ENCODE measurements around the gene EIF2S2. TPM values are rescaled to one million over a fixed set of nuclear protein-coding genes. Genes with fewer than 3 reads are reported as not detected.

Gene EIF2S2
- total and polyA plus RNA-seq, 2 experiments from 2014 or later, result 124 to 194 TPM

DNA sequence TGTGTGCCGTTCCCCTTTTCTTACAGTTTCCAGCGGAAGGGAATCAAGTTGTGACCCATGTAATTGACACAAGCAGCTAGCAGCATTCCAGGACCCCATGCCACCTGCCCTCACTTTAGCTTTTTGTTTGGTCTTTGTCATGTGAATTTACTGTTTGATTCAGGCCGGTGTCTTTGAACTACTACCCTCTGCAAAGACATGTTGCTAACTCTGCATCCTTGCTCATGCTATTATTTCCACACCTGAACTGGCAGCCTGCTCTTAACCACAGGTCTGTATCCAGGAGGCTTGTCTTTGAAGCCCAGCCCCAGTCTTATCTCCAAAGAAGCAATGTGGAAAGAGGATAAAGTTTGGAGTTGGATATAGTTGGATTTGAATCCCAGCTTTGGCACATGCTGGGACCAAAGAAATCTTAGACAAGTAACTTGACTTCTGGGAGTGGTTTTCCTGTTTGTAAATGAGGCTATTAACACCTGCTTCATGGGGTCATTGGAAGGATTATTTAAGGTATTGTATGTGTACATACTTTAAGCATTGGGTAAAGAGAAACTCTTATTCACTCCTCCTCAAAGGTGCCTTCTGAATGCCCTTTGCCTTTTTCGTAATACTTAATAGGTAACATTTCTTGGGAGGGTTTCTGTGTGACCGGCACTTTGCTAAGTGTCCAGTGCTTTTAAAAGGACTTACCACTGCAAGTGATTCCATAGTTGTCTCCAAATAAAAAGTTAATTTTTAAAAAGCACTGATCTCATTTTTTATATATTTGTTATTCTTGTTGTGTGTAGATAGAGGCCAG lies 65.9 kb downstream of the EIF2S2 start:
- Histone ChIP-seq H3K9me2 (ENCODE audit: insufficient read depth) (no peaks in the 10 kb centered on the region; the same call in 1 of the 2 replicates), H2AFZ (no peak overlapping the region), H3K36me3 (ENCODE audit: insufficient read depth) (no peaks in the 10 kb centered on the region), H3K27me3 (ENCODE audit: insufficient read depth) (no peaks in the 10 kb centered on the region), H3F3A (replicated peaks; ENCODE audit: low read depth) (no peaks in the 10 kb centered on the region), H3K27ac (ENCODE audit: low read depth) (no peak overlapping the region), H4K20me1 (replicated peaks; ENCODE audit: insufficient read depth) (peaks cover 64% of the 10 kb centered on the region), H3K4me3 (no peak overlapping the region), H3K79me2 (replicated peaks; ENCODE audit: insufficient read depth) (peaks cover 90% of the 10 kb centered on the region), H3K4me2 (peak overlapping the region; percentile 68), H3K4me1 (ENCODE audit: insufficient read depth) (peaks cover 39% of the 10 kb centered on the region)
- peak; percentile 82 for DNase-seq (ENCODE audit: low spot score)
- H3K4me1 Mint-ChIP-seq, result peaks cover 43% of the 10 kb centered on the region
- no peaks in the 10 kb centered on the region for H3K9me3 Mint-ChIP-seq
- ATAC-seq, result peak; percentile 89
- H3K27me3 Mint-ChIP-seq (ENCODE audit: insufficient read depth, low read depth, poor library complexity), result peaks cover 7% of the 10 kb centered on the region
- H3K36me3 Mint-ChIP-seq (ENCODE audit: low read depth), result no peaks in the 10 kb centered on the region
- no peak for TF ChIP-seq EZH2phosphoT487 (IDR thresholded peaks at IDR 0.05; ENCODE audit: unreplicated experiment)
- TF ChIP-seq ZNF331 (CRISPR knock-in tag; IDR thresholded peaks at IDR 0.05; ENCODE audit: low read depth), result no peak
- peak overlapping the region; percentile 13 for H3K4me3 Mint-ChIP-seq
- no peak overlapping the region for H3K27ac Mint-ChIP-seq

GRCh38 chr20:34045294-34045693 lies 66.7 kb downstream of the EIF2S2 start:
- H3K27ac ChIP-seq (ENCODE audit: low read depth), result no peak overlapping the region
- no peak overlapping the region for H2AFZ ChIP-seq
- peaks cover 90% of the 10 kb centered on the region for H3K79me2 ChIP-seq (replicated peaks; ENCODE audit: insufficient read depth)
- H3K4me1 ChIP-seq (ENCODE audit: insufficient read depth), result peaks cover 39% of the 10 kb centered on the region
- ATAC-seq, result no peak
- peaks cover 57% of the 10 kb centered on the region for H4K20me1 ChIP-seq (replicated peaks; ENCODE audit: insufficient read depth)
- H3K9me2 ChIP-seq (ENCODE audit: insufficient read depth), result no peaks in the 10 kb centered on the region; the same call in 1 of the 2 replicates
- Mint-ChIP-seq H3K27me3 (ENCODE audit: insufficient read depth, low read depth, poor library complexity) (peaks cover 7% of the 10 kb centered on the region), H3K36me3 (ENCODE audit: low read depth) (no peaks in the 10 kb centered on the region), H3K4me3 (peak overlapping the region; percentile 13; the same call in 1 of the 3 replicates), H3K9me3 (no peaks in the 10 kb centered on the region), H3K4me1 (peaks cover 45% of the 10 kb centered on the region), H3K27ac (no peak overlapping the region)
- no peak for TF ChIP-seq ZNF331 (CRISPR knock-in tag; IDR thresholded peaks at IDR 0.05; ENCODE audit: low read depth)
- no peak for TF ChIP-seq CREB1 (CRISPR knock-in tag; IDR thresholded peaks at IDR 0.05; ENCODE audit: low read depth)
- no peak for TF ChIP-seq STAT1 (IDR thresholded peaks at IDR 0.05; ENCODE audit: unreplicated experiment)
- TF ChIP-seq, protein P1, sequence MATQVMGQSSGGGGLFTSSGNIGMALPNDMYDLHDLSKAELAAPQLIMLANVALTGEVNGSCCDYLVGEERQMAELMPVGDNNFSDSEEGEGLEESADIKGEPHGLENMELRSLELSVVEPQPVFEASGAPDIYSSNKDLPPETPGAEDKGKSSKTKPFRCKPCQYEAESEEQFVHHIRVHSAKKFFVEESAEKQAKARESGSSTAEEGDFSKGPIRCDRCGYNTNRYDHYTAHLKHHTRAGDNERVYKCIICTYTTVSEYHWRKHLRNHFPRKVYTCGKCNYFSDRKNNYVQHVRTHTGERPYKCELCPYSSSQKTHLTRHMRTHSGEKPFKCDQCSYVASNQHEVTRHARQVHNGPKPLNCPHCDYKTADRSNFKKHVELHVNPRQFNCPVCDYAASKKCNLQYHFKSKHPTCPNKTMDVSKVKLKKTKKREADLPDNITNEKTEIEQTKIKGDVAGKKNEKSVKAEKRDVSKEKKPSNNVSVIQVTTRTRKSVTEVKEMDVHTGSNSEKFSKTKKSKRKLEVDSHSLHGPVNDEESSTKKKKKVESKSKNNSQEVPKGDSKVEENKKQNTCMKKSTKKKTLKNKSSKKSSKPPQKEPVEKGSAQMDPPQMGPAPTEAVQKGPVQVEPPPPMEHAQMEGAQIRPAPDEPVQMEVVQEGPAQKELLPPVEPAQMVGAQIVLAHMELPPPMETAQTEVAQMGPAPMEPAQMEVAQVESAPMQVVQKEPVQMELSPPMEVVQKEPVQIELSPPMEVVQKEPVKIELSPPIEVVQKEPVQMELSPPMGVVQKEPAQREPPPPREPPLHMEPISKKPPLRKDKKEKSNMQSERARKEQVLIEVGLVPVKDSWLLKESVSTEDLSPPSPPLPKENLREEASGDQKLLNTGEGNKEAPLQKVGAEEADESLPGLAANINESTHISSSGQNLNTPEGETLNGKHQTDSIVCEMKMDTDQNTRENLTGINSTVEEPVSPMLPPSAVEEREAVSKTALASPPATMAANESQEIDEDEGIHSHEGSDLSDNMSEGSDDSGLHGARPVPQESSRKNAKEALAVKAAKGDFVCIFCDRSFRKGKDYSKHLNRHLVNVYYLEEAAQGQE (IDR thresholded peaks at IDR 0.05; ENCODE audit: unreplicated experiment), result no peak
- no peak for TF ChIP-seq POLR2AphosphoS5 (IDR thresholded peaks at IDR 0.05; ENCODE audit: low read depth)
- no peaks in the 10 kb centered on the region for H3K27me3 ChIP-seq (ENCODE audit: insufficient read depth)
- H3K4me2 ChIP-seq, result peak overlapping the region; percentile 68
- H3K36me3 ChIP-seq (ENCODE audit: insufficient read depth), result no peaks in the 10 kb centered on the region
- DNase-seq (ENCODE audit: low spot score), result no peak
- no peaks in the 10 kb centered on the region for H3F3A ChIP-seq (replicated peaks; ENCODE audit: low read depth)
- no peak overlapping the region for H3K4me3 ChIP-seq
